ENCODE measurements around the gene EVX1.

Gene EVX1

DNA sequence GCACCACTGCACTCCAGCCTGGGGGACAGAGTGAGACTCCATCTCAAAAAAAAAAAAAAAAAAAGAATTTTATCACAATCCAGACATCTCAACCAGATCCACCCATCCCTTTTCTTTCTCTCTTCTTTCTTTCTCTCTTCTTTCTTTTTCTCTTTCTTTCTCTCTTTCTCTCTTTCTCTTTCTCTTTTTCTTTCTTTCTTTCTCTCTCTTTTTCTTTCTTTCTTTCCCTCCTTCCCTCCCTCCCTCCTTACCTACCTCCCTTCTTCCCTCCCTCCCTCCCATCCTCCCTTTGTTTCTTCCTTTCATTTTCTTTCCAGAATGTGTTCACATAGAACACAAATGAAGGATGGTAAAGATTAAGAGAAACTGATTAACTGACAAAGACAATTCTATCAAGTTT is 24.7 kb upstream of the EVX1 start:
- TF ChIP-seq, protein P1, sequence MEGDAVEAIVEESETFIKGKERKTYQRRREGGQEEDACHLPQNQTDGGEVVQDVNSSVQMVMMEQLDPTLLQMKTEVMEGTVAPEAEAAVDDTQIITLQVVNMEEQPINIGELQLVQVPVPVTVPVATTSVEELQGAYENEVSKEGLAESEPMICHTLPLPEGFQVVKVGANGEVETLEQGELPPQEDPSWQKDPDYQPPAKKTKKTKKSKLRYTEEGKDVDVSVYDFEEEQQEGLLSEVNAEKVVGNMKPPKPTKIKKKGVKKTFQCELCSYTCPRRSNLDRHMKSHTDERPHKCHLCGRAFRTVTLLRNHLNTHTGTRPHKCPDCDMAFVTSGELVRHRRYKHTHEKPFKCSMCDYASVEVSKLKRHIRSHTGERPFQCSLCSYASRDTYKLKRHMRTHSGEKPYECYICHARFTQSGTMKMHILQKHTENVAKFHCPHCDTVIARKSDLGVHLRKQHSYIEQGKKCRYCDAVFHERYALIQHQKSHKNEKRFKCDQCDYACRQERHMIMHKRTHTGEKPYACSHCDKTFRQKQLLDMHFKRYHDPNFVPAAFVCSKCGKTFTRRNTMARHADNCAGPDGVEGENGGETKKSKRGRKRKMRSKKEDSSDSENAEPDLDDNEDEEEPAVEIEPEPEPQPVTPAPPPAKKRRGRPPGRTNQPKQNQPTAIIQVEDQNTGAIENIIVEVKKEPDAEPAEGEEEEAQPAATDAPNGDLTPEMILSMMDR (IDR thresholded peaks at IDR 0.05; ENCODE audit: control insufficient read depth, insufficient read depth, low read depth, low read length, missing control alignments), result no peak
- no peak for DNase-seq (ENCODE audit: low read depth)
- H3K4me3 ChIP-seq (ENCODE audit: control insufficient read depth, low read depth, low read length), result no peak overlapping the region

DNA sequence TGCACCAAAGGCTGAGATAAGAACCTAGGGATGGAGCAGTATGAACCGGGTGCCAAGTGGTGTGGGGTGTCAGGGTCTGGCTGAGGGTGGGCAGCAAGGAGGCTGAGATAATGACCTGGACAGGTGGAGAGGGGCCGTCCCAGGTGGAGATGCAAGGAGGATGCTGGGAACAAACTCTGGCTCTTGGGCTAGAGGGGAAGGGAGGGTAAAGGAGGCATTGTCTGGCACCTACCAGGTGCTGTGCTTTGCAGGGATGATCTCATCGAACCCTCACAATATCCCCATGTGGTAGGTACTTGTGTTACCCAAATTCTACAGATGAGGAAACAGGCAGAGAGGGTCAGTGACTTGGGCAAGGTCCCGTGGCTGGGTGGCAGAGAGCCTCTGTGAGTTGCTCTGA is 22.8 kb upstream of the EVX1 start:
- H3K4me3 ChIP-seq (ENCODE audit: control insufficient read depth, low read depth, low read length), result no peak overlapping the region
- TF ChIP-seq, protein P1 (IDR thresholded peaks at IDR 0.05; ENCODE audit: control insufficient read depth, insufficient read depth, low read depth, low read length, missing control alignments), result no peak
- no peak for DNase-seq (ENCODE audit: low read depth)

DNA sequence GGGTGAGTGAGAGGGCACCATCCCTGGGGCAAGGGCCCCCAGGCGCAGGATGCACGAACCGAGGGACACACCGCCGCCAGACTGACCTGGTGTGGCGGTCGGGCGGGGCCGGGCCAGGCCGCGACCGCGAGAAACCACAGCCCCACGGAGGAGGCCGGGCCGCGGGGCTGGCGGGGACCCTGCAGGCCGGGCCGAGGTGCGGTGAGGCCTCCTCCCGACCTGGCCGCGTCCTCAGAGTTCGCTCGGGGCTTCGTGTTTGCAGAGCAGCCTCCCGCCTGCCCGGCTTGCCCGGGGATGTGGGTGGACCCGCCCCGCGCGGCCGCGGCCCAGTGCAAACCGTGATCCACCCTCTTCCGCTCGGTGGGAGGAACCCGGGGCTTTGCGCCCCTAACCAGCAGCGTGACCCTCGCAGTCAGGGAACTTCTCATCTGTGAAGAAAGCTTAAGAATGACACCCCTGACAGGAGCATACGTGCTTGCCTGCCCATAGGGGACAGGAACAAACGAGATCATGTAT is 22.1 kb upstream of the EVX1 start:
- H3K4me3 ChIP-seq (ENCODE audit: control insufficient read depth, low read depth, low read length), result no peak overlapping the region
- TF ChIP-seq, protein P1 (IDR thresholded peaks at IDR 0.05; ENCODE audit: control insufficient read depth, insufficient read depth, low read depth, low read length, missing control alignments), result no peak
- DNase-seq (ENCODE audit: low read depth), result no peak

DNA sequence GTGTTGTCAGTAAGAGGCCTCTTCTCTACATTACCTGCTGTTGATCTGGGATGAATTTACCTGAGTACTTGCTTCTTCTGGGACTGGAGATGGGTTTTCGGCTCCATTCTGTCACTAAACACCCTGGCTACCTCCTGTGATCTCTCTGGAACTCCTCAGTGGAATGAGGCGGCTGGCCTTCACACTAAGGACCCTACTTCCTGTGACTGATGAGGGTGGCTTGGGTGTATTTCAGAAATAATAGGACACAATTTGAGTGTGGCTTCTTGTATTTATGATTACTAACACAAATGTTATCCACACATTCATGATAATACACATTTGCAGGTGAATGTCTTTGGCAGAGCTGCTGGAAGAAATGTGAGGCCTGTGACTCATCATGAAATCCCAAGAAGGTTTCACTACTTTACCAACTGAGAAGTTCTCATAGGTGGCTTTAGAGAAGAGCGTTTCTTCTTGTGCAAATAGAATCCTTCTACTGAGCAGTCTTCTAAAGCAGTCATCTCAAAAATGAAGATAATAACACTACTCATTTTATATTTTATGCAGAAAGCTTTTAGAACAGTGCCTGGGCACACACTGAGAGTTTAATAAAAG is 21.3 kb upstream of the EVX1 start:
- TF ChIP-seq, protein P1 (IDR thresholded peaks at IDR 0.05; ENCODE audit: control insufficient read depth, insufficient read depth, low read depth, low read length, missing control alignments), result no peak
- H3K4me3 ChIP-seq (ENCODE audit: control insufficient read depth, low read depth, low read length), result no peak overlapping the region
- DNase-seq (ENCODE audit: low read depth), result no peak

DNA sequence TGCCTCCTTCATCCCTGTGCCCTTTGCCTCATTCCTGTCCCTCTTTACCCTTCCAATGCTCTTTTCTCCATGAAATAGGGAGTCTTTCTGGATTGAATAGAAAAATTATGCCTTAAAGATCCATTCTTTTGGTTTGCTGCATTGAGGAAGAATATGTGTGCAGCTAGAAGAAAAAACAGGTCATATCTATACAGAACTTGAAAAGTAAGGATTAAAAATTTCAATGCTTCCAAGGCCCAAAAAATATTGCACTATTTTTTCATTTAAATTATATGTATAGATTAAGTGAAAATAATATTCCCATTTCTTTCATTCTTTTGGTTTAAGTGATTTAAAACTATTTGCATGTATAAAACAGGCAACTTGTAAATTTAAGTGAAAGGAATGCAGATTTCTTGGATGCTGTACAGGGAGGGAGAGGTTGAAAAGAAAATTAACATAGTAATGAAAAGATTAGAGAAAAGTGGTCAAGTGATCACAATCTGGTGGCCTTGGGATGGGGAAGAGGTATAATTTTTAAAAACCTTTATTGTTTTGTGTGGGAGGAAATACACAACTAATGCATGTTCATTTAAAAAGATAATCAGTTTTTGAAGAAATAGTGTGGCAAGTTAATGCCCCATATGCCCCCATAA is 18.5 kb upstream of the EVX1 start:
- H3K4me3 ChIP-seq (ENCODE audit: control insufficient read depth, low read depth, low read length), result no peak overlapping the region
- TF ChIP-seq, protein P1 (IDR thresholded peaks at IDR 0.05; ENCODE audit: control insufficient read depth, insufficient read depth, low read depth, low read length, missing control alignments), result no peak
- DNase-seq (ENCODE audit: low read depth), result no peak

DNA sequence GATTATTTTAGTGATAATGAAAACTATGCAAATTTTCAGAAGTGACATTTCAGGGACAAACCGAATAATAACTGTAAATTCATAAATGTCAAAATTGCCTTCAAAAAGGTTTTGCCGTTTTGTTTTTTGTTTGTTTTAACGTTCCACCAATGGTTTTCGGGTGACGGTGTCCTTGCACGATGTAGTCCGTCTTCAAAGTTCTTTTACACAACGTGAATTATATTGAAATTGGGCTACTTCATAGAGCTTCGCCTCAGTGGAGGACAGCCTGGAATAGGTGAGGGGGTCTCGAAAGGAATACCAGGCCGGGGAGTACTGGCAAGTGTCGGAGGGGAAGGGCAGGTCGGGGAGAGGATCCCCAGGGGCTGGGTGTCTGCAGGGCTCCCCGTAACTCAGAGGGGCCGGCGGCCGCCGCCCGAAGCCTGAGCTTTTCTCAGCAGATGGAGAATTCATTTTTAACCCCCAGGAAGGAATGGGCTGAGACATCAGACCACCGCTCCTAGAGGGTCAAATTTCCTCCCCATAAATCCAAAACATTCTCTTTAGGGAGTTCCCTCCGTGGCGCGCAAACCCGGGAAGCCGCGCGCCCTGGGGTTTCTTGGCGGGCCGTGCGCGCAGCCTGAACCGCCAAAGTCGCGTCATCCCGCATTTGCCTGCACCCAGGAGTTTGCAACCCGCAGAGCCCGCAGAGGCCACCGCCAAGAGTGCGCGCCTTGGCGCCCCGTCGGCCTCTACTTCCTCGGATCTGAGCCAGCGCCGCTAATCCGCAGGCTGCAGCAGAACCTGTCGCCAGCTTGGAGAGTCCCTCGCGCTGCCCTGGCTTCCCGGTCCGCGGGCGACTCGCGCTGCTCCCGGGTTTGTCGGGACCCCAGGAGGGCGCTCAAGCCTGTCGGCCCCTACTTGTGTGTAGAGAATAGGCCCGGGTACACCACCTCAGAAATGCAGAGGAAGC is 17.3 kb upstream of the EVX1 start:
- TF ChIP-seq, protein P1 (IDR thresholded peaks at IDR 0.05; ENCODE audit: control insufficient read depth, insufficient read depth, low read depth, low read length, missing control alignments), result no peak
- no peak overlapping the region for H3K4me3 ChIP-seq (ENCODE audit: control insufficient read depth, low read depth, low read length)
- DNase-seq (ENCODE audit: low read depth), result no peak
